Hypothalamus (tissue), 51 donors: ENCODE data around the gene KAT6B.
"Not testable (repeated sequence)": the region's sequence is repeated elsewhere in the genome, so short reads cannot be mapped to it uniquely, and the experiment has no call there.

Experiments
- DNase-seq, 51 donors: peaks; one replicate each; lab custom pipeline; 2025; lab: John Stamatoyannopoulos, UW

Gene KAT6B

DNA sequence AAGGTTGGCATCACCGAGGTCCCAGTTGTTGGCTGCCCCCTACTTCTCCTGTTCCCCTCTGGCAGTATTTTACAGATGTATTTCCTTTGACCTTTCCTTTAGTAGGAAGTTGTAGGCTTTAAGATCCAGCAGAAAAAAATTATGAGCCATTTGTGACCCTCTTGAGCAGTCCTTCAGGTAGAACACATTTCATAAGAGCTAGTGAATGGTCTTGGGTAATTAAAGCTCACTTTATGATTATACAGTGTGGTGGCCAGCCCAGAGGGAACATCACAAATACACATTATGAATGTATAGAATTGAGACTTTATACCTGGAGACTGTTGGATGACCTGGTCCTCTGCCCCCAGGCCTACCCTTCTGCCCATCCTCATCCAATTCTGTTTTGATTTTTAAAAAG is 57.0 kb downstream of the KAT6B start:
- DNase-seq = no peak

DNA sequence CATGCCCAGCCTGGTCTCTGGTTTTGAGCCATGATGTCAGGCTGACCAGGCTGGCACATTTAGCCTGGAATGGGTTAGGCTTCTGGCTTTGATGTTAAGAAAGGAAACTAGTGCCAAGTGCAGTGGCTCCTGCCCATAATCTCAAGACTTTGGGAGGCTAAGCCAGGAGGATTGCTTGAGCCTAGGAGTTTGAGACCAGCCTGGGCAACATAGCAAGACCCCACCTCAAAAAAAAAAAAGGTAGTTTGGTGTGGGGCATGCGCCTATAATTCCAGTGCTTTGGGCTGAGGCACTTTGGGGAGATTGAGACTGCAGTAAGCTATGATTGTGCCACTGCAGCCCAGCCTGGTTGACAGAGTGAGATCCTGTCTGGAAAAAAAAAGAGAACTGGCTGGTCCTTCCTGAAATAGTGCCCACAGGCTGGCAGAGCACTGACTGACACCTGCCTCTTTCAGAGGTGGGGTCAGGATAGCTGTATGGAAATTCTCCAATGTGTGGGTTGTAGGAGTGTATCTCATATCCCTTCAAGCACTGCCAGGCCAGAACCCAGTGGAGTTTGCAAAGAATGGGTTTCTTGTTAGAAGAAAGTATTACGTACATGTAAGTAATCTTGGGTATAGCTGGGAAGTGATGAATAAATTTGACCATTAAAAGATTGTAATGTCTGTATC is 61.3 kb downstream of the KAT6B start:
- no peak for DNase-seq

DNA sequence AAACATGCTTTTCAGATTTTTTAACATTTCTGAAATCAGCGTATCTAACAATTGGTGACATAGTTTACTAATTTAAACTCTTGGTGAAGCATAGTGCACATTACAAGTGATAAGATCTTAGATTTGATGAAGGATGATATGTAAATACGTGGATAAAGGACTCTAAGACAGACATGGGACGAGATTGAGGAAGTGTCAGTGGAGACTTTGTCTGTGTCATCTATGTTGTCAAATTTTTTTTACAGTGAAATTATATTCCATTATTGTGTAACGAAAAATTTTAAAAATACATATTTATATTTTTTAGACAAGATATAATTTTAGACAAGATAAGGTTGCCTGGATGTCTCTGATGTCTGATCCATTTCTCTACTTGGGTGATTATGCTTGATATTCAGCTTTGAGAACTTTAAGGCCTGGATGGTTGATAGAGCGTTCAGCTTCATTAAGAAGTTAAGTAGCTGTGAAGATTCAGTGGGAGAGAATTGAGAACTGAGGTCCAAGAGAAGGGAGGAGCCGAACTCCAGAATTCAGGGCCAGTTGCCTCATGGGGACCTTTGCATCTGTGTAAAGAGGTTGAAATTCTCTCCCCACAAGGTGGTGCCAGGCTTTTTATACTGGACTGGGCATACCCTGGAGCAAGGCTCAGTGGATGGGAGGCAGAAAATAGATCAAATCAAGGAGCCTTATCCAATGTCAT is 62.7 kb downstream of the KAT6B start:
- peak in 5 of 51 donors; percentile 8 to 27 (median 9) for DNase-seq

GRCh38 chr10:74889662-74889998 is 63.2 kb downstream of the KAT6B start:
- no peak for DNase-seq

DNA sequence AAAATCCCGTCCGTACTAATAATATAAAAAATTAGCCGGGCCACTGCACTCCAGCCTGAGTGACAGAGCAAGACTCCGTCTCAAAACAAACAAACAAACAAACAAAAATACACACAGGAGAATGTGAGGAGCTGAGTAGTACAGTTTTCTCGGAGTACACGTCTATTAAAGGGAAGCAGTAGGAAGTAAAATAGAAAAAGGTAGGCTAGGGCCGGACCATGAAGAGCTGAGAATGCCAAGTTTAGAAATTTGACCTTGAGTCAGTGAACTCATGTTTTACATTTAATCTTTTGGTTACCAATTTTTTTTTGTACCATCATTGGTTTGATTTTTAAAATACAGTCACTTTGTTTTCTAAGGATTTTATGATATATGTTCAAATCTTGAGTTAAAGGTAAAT is 64.1 kb downstream of the KAT6B start:
- no peak for DNase-seq

DNA sequence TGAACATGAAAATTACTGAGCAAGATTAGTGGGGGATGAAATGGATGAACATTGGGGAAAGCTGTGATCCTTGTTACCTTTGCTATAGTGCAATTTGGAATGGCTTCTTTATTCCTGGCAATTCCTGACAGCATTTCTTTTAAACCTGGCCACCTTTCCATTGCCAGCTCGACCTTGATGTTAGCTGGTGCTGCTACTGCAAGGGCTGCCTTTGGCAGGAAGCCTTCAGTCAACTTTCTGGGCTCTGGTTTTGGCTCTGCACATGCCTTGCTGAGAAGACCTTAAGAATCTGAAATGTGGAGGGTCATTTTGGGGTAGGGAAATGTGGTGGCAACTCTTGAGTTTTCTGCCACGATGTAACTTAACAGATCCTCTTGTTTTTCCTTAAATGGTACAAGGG is 64.7 kb downstream of the KAT6B start:
- DNase-seq = peak in 9 of 51 donors; percentile 3 to 47 (median 25)

- no peak for DNase-seq
Measured at GRCh38 chr10:74892839-74893238, 66.4 kb downstream of the KAT6B start.

GRCh38 chr10:74893329-74893728 is 66.9 kb downstream of the KAT6B start:
- DNase-seq = not testable (repeated sequence)

DNA sequence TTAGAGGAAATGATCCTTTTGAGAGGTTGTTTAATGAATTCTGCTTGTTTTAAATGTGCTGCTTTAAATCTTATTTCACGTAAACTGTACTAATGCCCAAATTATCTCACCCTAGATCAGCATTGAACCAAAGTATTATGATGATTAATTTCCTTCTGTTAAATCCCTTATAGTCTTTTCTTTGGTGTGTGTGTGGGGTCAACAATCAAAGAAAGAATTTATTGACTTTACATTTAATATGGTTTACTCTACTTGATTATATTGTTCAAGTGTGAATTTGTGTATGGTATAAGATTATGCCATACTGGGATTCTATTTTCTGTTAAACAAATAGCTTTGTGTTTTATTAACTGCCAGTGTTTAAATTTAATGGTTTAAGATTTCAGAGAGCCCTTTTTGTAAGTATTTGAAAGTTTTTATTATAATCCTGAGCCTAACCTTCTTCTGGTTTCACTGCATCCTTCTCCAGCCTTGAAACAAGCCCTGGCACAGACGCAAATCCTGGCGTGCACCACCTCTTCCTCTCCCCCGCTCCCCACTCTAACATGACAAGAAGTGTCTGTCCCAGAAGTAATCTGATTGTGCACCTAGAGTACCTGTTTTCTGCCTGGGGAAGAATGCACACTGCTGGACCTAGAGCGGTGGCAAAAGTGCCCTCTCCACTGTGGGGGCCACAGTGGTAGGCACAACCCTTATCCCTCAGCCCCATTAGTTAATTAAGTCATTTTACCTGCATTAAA is 70.6 kb downstream of the KAT6B start:
- DNase-seq = no peak

GRCh38 chr10:74898201-74898976 is 72.0 kb downstream of the KAT6B start:
- DNase-seq = no peak

DNA sequence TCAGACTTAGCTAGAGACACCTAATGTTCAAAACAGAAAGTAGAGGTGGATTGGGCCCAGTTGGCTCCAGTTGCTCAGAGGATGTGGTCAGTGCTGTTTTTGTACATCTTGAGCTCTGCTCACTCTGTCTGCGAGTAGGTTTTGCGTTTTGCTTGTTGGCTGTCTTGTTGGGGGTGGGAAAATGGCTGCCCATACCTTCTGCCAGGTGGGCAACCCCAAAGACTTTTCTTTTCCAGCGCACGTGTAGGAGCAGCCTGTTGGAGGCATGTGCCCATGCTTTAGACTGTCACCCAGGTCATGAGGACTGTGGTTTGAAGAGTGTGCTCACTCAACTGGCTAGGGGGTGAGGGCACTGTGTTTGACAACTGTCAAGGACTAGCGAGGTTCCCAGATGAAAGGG is 73.9 kb downstream of the KAT6B start:
- no peak for DNase-seq

DNA sequence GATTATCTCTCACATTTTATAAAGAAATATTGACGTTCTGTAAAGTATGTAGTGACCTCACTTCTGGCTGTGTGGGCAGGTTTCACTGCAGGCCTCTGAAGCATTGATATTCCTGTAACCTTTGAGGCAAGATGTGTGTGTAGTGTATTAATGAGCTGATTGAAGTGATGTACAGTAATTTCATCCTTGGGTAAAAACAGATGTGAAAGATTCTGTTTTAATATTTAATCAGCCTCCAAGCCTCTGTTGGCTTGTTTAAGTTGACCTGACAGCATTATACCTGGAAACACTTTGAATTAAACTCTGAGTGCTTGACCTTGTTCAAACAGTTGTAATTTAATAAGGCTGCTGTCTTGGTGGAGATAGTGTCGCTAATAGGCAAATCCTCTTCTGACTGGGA is 74.9 kb downstream of the KAT6B start:
- no peak for DNase-seq

DNA sequence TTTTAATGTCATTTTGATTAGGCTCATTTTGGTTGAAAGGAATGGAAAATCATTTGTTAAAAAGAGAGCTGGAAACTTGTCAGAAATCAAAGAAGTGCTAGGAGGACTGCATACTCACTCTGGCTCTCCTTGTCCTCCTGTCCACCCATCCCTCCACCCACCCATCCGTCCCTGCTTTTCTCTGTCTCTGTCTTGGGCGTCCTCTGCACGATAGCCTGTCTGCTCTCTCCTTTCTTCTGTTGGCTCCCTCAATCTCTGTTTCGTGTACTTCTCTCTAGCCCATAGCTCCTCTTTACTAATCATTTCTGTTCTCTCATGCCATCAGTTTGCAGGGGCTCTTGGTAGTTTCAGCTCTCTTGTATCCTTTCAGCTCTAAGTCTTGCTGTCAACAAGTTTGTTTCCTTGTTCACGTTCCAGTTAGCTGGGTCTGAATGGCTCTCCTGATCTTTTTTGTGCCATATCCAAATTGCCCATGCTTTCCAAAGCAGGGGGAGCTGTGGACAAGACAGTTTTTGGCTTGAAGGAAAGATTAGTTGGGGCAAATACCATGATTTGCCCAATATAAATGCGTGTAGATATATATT is 75.6 kb downstream of the KAT6B start:
- DNase-seq = peak in 1 of 51 donors; percentile 28

DNA sequence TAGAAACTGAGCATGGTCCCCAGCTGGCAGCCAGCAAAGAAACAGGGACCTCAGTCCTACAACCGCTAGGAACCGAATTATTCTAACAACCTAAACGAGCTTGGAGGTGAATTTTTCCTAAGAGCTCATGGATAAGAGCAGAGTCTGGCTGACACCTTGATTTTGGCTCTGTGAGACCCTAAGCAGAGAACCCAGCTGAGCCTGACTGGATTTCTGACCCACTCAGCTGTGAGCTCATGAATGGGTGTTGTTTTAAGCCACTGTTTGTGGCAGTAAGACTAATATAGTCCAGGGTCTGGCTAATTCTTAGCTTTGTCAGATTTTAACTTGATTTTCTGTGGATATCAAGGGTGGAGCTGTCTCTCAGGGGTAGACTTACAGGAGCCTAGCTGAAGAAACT is 77.1 kb downstream of the KAT6B start:
- no peak for DNase-seq

- DNase-seq = no peak
Measured at GRCh38 chr10:74906611-74907198, 80.3 kb downstream of the KAT6B start.

DNA sequence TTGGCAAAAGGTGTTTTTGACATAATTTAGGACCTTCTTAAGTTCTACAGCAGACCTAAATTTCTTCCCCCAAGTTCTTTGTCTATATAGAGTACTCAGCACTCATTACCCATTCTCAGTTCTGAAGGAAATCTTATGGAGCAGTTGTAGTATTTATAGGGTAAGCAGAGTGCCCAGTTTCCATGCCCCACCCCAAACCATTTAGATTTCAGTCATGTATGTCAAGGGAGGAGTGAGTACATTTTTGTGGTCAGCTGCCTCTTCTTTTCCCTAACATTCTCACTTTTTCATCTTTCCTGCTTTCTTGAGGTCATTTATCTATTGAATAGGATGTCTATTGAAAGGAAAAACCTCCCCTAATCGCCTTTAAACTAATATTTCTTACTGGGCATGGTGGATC is 83.3 kb downstream of the KAT6B start:
- no peak for DNase-seq

GRCh38 chr10:74910241-74910975 is 84.0 kb downstream of the KAT6B start:
- no peak for DNase-seq

DNA sequence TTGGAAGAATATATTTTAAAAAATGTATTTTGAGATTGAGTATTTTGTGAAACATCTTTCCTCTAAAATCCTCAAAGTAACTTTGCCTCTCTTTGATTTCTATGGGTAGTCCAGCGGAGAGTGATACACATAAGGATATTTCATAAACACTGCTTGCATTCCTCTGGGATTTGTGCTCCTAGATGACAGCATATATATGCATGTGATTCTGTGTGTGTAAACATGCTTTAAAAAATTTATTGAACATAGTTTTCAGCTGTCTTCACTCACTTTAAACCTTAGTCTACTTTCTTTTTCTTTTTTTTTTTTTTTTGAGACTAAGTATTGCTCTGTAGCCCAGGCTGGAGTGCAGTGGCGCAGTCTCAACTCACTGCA is 84.6 kb downstream of the KAT6B start:
- DNase-seq = no peak

DNA sequence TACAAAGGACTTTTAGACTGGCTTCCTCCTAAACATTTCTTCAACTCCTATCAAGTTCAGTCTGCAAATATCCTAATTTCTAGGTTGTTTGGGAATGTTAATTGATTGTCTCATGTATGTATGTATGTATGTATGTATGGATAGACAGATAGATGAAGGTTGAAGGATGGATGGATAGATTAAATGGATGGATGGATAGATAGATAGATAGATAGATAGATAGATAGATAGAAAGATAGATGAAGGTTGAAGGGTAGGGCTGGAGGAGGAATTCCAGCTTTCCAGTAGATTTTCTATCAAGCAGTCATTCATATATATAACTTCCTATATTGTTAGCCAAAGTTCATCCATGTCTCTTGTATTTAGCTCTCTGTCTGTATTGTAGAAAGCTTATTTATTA is 85.8 kb downstream of the KAT6B start:
- DNase-seq = no peak

DNA sequence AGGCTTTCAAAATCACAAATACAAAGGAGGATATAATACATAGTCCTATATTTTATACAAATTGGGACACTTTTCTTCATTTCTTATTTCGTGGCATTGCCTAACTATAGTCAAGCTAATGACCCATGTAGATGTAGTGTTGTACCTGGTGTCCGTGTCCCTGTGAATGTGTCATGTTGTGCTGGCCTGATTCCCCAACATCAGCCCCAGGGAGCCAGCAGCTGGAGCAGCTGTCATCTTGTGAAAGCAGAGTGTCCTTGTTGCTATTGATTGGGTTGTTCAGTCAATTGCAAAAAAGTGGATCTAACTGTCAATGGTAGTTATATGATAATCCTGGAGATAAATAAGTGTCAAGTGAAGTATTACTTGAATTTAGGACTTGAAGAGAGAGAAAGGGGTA is 86.3 kb downstream of the KAT6B start:
- DNase-seq = no peak
